GM12878 (cell line): ENCODE results near the gene DEFB124.

Experiments
- ESRRA ChIP-seq: IDR thresholded peaks from 2 replicates; pipeline ENCODE4 v1.6.1; 2012; ENCODE audit warnings: mild to moderate bottlenecking, low read length, improper control_type of control experiment
- EZH2 ChIP-seq: IDR thresholded peaks from 2 replicates; pipeline ENCODE4 v1.6.1; 2012; ENCODE audit warnings: low read depth, mild to moderate bottlenecking, control low read depth, inconsistent platforms, low read length, borderline replicate concordance; ENCODE audit not compliant: control insufficient read depth
- FOS ChIP-seq: IDR thresholded peaks from 3 replicates; pipeline ENCODE4 v1.6.1; 2011; ENCODE audit warnings: borderline replicate concordance; ENCODE audit not compliant: insufficient read length; ENCODE audit errors: extremely low read depth
- NFYA ChIP-seq: IDR thresholded peaks from 2 replicates; pipeline ENCODE4 v1.6.1; 2011; ENCODE audit warnings: low read depth, mild to moderate bottlenecking, low read length, improper control_type of control experiment, borderline replicate concordance
- POLR2AphosphoS5 ChIP-seq: IDR thresholded peaks from 2 replicates; pipeline ENCODE4 v1.6.1; 2011; ENCODE audit warnings: mild to moderate bottlenecking, low read length, inconsistent platforms
- RBBP5 ChIP-seq: fragments of 200-600 bp; sonication (generic); conservative IDR thresholded peaks from 2 replicates; pipeline ENCODE4 v1.6.1; 2016
- RCOR1 ChIP-seq: conservative IDR thresholded peaks from 2 replicates; pipeline ENCODE4 v1.6.1; 2012; ENCODE audit warnings: low read depth, low read length, improper control_type of control experiment
- SRF ChIP-seq, 2 experiments: IDR thresholded peaks; 2 replicates each; pipeline ENCODE4 v1.6.1; 2011; ENCODE audit warnings: low read depth in 2 of 2, low read length in 2 of 2, mild to moderate bottlenecking in 1 of 2, moderate library complexity in 1 of 2
- TCF7 ChIP-seq: IDR thresholded peaks from 2 replicates; pipeline ENCODE4 v1.6.1; 2014; ENCODE audit warnings: antibody characterized with exemption, borderline replicate concordance
- TF ChIP-seq, protein P1 (sequence below), 3 experiments: IDR thresholded peaks in 2 of 3; conservative IDR thresholded peaks in 1 of 3; 2 replicates each; pipeline ENCODE4 v1.5.1; 2011; ENCODE audit warnings: low read depth in 3 of 3, low read length in 3 of 3, mild to moderate bottlenecking in 3 of 3, control low read depth in 2 of 3, moderate library complexity in 2 of 3, inconsistent platforms in 1 of 3, mixed read lengths in 1 of 3; ENCODE audit not compliant: control insufficient read depth in 2 of 3, insufficient read depth in 1 of 3; ENCODE audit errors: extremely low read depth in 1 of 3
- TF ChIP-seq, protein P2 (sequence below): fragments of 450-650 bp; formaldehyde crosslinking; IDR thresholded peaks from 2 replicates; pipeline ENCODE4 v1.4.0; 2022; ENCODE audit warnings: mild to moderate bottlenecking, moderate library complexity

DNA sequence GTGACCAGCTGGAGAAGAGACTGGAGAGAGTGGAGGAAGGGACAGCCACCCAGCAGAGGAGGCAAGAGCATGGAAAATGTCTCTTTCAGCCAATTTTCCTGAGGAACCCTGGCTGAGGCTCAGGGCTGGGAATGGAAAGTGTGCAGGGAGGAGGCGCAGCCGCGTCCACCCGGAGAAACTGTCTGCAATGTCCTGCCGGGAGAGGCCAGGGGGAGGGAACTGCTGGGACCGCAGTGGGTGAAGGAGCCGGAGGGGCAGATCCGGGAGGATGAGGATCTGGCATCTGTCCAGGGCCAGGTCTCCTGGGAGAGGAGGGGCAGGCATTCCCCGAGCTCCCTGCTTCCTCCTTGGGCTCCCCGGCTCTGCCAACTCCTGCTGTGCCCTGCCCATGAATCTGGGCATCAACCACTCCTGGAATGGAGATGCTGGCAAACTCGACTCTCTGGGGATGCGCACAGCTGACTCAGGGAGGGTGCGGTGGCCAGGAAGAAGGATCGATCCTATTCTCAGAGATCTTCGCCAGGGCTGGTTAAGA lies 21.9 kb upstream of the DEFB124 start:
- TF ChIP-seq, protein P1, sequence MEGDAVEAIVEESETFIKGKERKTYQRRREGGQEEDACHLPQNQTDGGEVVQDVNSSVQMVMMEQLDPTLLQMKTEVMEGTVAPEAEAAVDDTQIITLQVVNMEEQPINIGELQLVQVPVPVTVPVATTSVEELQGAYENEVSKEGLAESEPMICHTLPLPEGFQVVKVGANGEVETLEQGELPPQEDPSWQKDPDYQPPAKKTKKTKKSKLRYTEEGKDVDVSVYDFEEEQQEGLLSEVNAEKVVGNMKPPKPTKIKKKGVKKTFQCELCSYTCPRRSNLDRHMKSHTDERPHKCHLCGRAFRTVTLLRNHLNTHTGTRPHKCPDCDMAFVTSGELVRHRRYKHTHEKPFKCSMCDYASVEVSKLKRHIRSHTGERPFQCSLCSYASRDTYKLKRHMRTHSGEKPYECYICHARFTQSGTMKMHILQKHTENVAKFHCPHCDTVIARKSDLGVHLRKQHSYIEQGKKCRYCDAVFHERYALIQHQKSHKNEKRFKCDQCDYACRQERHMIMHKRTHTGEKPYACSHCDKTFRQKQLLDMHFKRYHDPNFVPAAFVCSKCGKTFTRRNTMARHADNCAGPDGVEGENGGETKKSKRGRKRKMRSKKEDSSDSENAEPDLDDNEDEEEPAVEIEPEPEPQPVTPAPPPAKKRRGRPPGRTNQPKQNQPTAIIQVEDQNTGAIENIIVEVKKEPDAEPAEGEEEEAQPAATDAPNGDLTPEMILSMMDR (IDR thresholded peaks at IDR 0.05 in 2 of 3, conservative IDR thresholded peaks at IDR 0.05 in 1 of 3; ENCODE audit: control insufficient read depth in 2 of 3, extremely low read depth in 1 of 3, insufficient read depth in 1 of 3, low read depth in 3 of 3, low read length in 3 of 3): no peak
- TF ChIP-seq RCOR1 (no peak), FOS (no peak), TCF7 (no peak), POLR2AphosphoS5 (no peak), NFYA (no peak), RBBP5 (no peak), EZH2 (no peak), SRF (IDR thresholded peaks at IDR 0.05; ENCODE audit: low read depth in 2 of 2, low read length in 2 of 2) (no peak), ESRRA (no peak)
- TF ChIP-seq, protein P2, sequence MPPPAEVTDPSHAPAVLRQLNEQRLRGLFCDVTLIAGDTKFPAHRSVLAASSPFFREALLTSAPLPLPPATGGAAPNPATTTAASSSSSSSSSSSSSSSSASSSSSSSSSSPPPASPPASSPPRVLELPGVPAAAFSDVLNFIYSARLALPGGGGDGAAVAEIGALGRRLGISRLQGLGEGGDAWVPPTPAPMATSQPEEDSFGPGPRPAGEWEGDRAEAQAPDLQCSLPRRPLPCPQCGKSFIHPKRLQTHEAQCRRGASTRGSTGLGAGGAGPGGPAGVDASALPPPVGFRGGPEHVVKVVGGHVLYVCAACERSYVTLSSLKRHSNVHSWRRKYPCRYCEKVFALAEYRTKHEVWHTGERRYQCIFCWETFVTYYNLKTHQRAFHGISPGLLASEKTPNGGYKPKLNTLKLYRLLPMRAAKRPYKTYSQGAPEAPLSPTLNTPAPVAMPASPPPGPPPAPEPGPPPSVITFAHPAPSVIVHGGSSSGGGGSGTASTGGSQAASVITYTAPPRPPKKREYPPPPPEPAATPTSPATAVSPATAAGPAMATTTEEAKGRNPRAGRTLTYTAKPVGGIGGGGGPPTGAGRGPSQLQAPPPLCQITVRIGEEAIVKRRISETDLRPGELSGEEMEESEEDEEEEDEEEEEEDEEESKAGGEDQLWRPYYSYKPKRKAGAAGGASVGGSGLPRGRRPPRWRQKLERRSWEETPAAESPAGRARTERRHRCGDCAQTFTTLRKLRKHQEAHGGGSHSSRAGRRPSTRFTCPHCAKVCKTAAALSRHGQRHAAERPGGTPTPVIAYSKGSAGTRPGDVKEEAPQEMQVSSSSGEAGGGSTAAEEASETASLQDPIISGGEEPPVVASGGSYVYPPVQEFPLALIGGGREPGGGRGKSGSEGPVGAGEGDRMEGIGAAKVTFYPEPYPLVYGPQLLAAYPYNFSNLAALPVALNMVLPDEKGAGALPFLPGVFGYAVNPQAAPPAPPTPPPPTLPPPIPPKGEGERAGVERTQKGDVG: no peak
